Lung (tissue), 12 donors: ENCODE results near the gene GRID1. TPM values are rescaled to one million over a fixed set of nuclear protein-coding genes. Genes with fewer than 3 reads are reported as not detected.

Experiments
- ATAC-seq: fragments of 200-7000 bp; cut with Tn5 transposase; one replicate; pipeline ENCODE4 v1.9.1; 2020; ENCODE audit warnings: moderate number of reproducible peaks; ENCODE audit not compliant: insufficient read depth, low FRiP score
- DNase-seq, 3 donors: peaks; one replicate each; pipeline ENCODE4 v3.0.0-alpha.2; 2013 to 2017
- H3K27ac ChIP-seq, 2 donors: one replicate each; pipeline ENCODE4 v1.5.1; 2013; ENCODE audit warnings: mild to moderate bottlenecking in 2 of 2, moderate library complexity in 2 of 2, control low read depth in 1 of 2, inconsistent platforms in 1 of 2, low read depth in 1 of 2, low read length in 1 of 2
- H3K27me3 ChIP-seq, 3 donors: one replicate each; pipeline ENCODE4 v1.5.1; 2013; ENCODE audit warnings: low read length in 2 of 3; ENCODE audit not compliant: control insufficient read depth in 3 of 3, insufficient read depth in 3 of 3
- H3K36me3 ChIP-seq, 4 donors: one replicate each; pipeline ENCODE4 v1.5.1; 2013; ENCODE audit warnings: low read length in 4 of 4, mild to moderate bottlenecking in 1 of 4, moderate library complexity in 1 of 4; ENCODE audit not compliant: control insufficient read depth in 4 of 4, insufficient read depth in 4 of 4
- H3K4me1 ChIP-seq, 5 donors: one replicate each; pipeline ENCODE4 v1.5.1; 2013; ENCODE audit warnings: low read length in 5 of 5, mild to moderate bottlenecking in 2 of 5, moderate library complexity in 1 of 5; ENCODE audit not compliant: control insufficient read depth in 5 of 5, insufficient read depth in 5 of 5
- H3K4me3 ChIP-seq: one replicate; pipeline ENCODE4 v1.5.1; 2013; ENCODE audit warnings: mild to moderate bottlenecking, control low read depth, moderate library complexity
- H3K9ac ChIP-seq, 2 donors: one replicate each; pipeline ENCODE4 v1.5.1; 2013; ENCODE audit warnings: low read length in 2 of 2, control low read depth in 1 of 2; ENCODE audit not compliant: insufficient read depth in 1 of 2
- H3K9me3 ChIP-seq, 4 donors: one replicate each; pipeline ENCODE4 v1.5.1; 2013; ENCODE audit warnings: low read length in 3 of 4, mild to moderate bottlenecking in 1 of 4, moderate library complexity in 1 of 4; ENCODE audit not compliant: control insufficient read depth in 4 of 4, insufficient read depth in 3 of 4
- CTCF ChIP-seq: IDR thresholded peaks from 2 replicates; pipeline ENCODE4 v1.5.1; 2012; ENCODE audit warnings: mild to moderate bottlenecking; ENCODE audit errors: control extremely low read depth, extremely low read depth
- WGBS, 2 donors: extraction: QIAGEN DNeasy Blood & Tissue Kit; methylation state at CpG; one replicate each; pipeline ENCODE4 v1.1.7; 2013; 5-methylcytosine and 5-hydroxymethylcytosine counted together
- polyA plus RNA-seq, 2 donors: library from polyadenylated mRNA; stranded (reverse); fragments of 200-250 nt; gene quantifications; one replicate each; pipeline ENCODE4 v1.2.1, GENCODE V29; 2013
- total RNA-seq, 2 donors: library from RNA; depleted of rRNA in 1 of 2; stranded (reverse); fragments of >200 nt in 1 of 2; gene quantifications; one replicate each; pipeline ENCODE4 v1.2.1, GENCODE V29; 2014 to 2021
- donor health status: control.
- donor health status: control.
- donor health status: Bipolar disorder and iron deficiency.
- donor health status: healthy.
- donor health status: DM: yes; HTN: yes; CAD: no.

Gene GRID1
- total and polyA plus RNA-seq, 4 donors: 1.1 to 3.6 (median 2.2) TPM

GRCh38 chr10:86246279-86246940, 120.2 kb downstream of the GRID1 start:
- 74 to 84% methylated on average over 8 of the region's 8 CpGs for WGBS, 2 donors
- no peak for TF ChIP-seq CTCF
- Histone ChIP-seq H3K9ac (no peak overlapping the region), H3K4me1 (no peaks in the 10 kb centered on the region), H3K9me3 (peaks cover 0 to 5% (median 0%) of the 10 kb centered on the region in 4 donors), H3K36me3 (no peaks in the 10 kb centered on the region), H3K4me3 (no peak overlapping the region), H3K27me3 (no peaks in the 10 kb centered on the region), H3K27ac (no peak overlapping the region)
- ATAC-seq (no peak), DNase-seq (no peak)

GRCh38 chr10:86245015-86245394, 121.6 kb downstream of the GRID1 start:
- ATAC-seq (no peak), DNase-seq (no peak)
- TF ChIP-seq CTCF: no peak
- no peak overlapping the region for H3K4me3 ChIP-seq
- H3K27ac ChIP-seq: no peak overlapping the region
- no peaks in the 10 kb centered on the region for H3K27me3 ChIP-seq
- 91 to 93% methylated on average over 5 of the region's 5 CpGs for WGBS, 2 donors
- H3K36me3 ChIP-seq: no peaks in the 10 kb centered on the region
- no peaks in the 10 kb centered on the region for H3K4me1 ChIP-seq
- H3K9me3 ChIP-seq: peaks cover 0 to 6% (median 0%) of the 10 kb centered on the region in 4 donors
- H3K9ac ChIP-seq: no peak overlapping the region

- no peaks in the 10 kb centered on the region for H3K36me3 ChIP-seq
- WGBS, 2 donors: 49 to 53% methylated on average over 16 of the region's 16 CpGs
- ATAC-seq (no peak), DNase-seq (no peak)
- no peak overlapping the region for H3K9ac ChIP-seq
- no peaks in the 10 kb centered on the region for H3K4me1 ChIP-seq
- TF ChIP-seq CTCF: no peak
- H3K9me3 ChIP-seq: peaks cover 0 to 5% (median 0%) of the 10 kb centered on the region in 4 donors
- no peaks in the 10 kb centered on the region for H3K27me3 ChIP-seq
- H3K4me3 ChIP-seq: no peak overlapping the region
- no peak overlapping the region for H3K27ac ChIP-seq
Measured at GRCh38 chr10:86244297-86245014, 122.1 kb downstream of the GRID1 start.
